ENCODE results near the gene CPXM1. TPM values are rescaled to one million over a fixed set of nuclear protein-coding genes. Genes with fewer than 3 reads are reported as not detected.

The CPXM1 gene
- total and polyA plus RNA-seq, 10 of the 15 experiments (the other 5 are each of a cell fraction or from before 2014, with no cell fraction given): 0.22 to 3.9 (median 0.63) TPM; not detected in 2

DNA sequence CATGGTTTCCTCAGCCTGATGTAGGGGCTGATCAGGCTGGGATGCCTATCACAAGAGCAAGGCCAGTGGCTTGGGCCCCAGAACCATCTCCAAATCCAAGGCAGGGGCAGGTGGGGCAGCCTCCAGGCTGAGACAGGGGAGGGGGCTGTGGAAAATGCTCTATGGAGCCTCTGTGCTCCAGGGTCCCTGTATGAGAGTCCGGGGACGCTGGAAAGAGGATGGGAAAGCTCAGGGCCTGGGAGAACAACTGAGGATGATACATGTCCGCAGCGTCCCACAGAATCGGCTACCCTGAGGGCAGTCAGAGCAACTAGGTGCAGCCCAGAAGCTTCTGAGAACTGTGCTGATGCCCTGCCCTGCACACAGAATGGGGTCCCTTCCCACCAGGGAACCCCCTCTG is 43.4 kb downstream of the CPXM1 start:
- H3K9ac ChIP-seq (ENCODE audit: control insufficient read depth, insufficient read depth, low read length): no peak overlapping the region
- ChIA-PET POLR2A (no interaction called here), RAD21 (ENCODE audit: unreplicated experiment) (interaction anchor here (1.1 kb wide), 1 partner anchor 95 kb away, joined by 3 read pairs; no protein-coding TSS in a partner anchor), SMC1A (ENCODE audit: uncharacterized antibody, unreplicated experiment) (no interaction called here), CTCF (no interaction called here)
- H3K4me3 ChIP-seq: no peak overlapping the region
- intact Hi-C loops (cut with micrococcal nuclease; ENCODE audit: unreplicated experiment): no loop called here
- H3K27ac ChIP-seq (ENCODE audit: control insufficient read depth, insufficient read depth): no peak overlapping the region
- BruUV-seq (replicated peaks): no TSS peak
- ATAC-seq: no peak
- no peaks in the 10 kb centered on the region for H3K9me3 ChIP-seq (replicated peaks; ENCODE audit: control insufficient read depth, insufficient read depth, low read length)
- H3K79me2 ChIP-seq (ENCODE audit: control insufficient read depth, insufficient read depth, low read length): no peaks in the 10 kb centered on the region
- 59% methylated on average over 5 of the region's 5 CpGs for WGBS (ENCODE audit: insufficient coverage, insufficient replicate concordance, low lambda C conversion rate, missing lambda C conversion rate)
- peaks cover 4 to 12% of the 10 kb centered on the region in 2 experiments for H3K27me3 ChIP-seq (replicated peaks in 1 of 2; ENCODE audit: control insufficient read depth in 2 of 2, insufficient read depth in 2 of 2, low read length in 1 of 2)
- no peaks in the 10 kb centered on the region for H3K36me3 ChIP-seq (ENCODE audit: control insufficient read depth in 2 of 2, insufficient read depth in 2 of 2, low read length in 1 of 2)
- peaks cover 6% of the 10 kb centered on the region for H3K4me1 ChIP-seq (ENCODE audit: control insufficient read depth, insufficient read depth, low read length)
- no peak for FAIRE-seq
- no peak overlapping the region for H2AFZ ChIP-seq (ENCODE audit: control insufficient read depth, low read depth, low read length)
- no peak overlapping the region for H3K4me2 ChIP-seq (ENCODE audit: control insufficient read depth, insufficient read depth)
- DNase-seq (ENCODE audit: low read depth, low spot score): no peak
- no peaks in the 10 kb centered on the region for H4K20me1 ChIP-seq (ENCODE audit: control insufficient read depth, insufficient read depth)
- in situ Hi-C loops (cut with MboI): no loop called here
- TF ChIP-seq, protein P1, sequence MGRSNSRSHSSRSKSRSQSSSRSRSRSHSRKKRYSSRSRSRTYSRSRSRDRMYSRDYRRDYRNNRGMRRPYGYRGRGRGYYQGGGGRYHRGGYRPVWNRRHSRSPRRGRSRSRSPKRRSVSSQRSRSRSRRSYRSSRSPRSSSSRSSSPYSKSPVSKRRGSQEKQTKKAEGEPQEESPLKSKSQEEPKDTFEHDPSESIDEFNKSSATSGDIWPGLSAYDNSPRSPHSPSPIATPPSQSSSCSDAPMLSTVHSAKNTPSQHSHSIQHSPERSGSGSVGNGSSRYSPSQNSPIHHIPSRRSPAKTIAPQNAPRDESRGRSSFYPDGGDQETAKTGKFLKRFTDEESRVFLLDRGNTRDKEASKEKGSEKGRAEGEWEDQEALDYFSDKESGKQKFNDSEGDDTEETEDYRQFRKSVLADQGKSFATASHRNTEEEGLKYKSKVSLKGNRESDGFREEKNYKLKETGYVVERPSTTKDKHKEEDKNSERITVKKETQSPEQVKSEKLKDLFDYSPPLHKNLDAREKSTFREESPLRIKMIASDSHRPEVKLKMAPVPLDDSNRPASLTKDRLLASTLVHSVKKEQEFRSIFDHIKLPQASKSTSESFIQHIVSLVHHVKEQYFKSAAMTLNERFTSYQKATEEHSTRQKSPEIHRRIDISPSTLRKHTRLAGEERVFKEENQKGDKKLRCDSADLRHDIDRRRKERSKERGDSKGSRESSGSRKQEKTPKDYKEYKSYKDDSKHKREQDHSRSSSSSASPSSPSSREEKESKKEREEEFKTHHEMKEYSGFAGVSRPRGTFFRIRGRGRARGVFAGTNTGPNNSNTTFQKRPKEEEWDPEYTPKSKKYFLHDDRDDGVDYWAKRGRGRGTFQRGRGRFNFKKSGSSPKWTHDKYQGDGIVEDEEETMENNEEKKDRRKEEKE (IDR thresholded peaks at IDR 0.05): no peak
- TF ChIP-seq EP300 (IDR thresholded peaks at IDR 0.05; ENCODE audit: borderline replicate concordance in 1 of 2, control insufficient read depth in 1 of 2, low read depth in 2 of 2, low read length in 2 of 2) (no peak), RAD21 (IDR thresholded peaks at IDR 0.05; ENCODE audit: insufficient read depth, low read depth, low read length) (no peak), KDM1A (IDR thresholded peaks at IDR 0.05; ENCODE audit: borderline replicate concordance) (no peak), SUZ12 (IDR thresholded peaks at IDR 0.05; ENCODE audit: unreplicated experiment) (no peak), SIN3A (IDR thresholded peaks at IDR 0.05; ENCODE audit: low read depth, low read length) (no peak), BCL11A (IDR thresholded peaks at IDR 0.05; ENCODE audit: low read depth, low read length) (no peak), YY1 (IDR thresholded peaks at IDR 0.05; ENCODE audit: low read depth, low read length) (no peak), RB1 (IDR thresholded peaks at IDR 0.05; ENCODE audit: borderline replicate concordance) (no peak), YBX1 (IDR thresholded peaks at IDR 0.05) (no peak), EZH2 (IDR thresholded peaks at IDR 0.05; ENCODE audit: borderline replicate concordance, control insufficient read depth, low read depth, low read length) (no peak)
- TF ChIP-seq, protein P2, sequence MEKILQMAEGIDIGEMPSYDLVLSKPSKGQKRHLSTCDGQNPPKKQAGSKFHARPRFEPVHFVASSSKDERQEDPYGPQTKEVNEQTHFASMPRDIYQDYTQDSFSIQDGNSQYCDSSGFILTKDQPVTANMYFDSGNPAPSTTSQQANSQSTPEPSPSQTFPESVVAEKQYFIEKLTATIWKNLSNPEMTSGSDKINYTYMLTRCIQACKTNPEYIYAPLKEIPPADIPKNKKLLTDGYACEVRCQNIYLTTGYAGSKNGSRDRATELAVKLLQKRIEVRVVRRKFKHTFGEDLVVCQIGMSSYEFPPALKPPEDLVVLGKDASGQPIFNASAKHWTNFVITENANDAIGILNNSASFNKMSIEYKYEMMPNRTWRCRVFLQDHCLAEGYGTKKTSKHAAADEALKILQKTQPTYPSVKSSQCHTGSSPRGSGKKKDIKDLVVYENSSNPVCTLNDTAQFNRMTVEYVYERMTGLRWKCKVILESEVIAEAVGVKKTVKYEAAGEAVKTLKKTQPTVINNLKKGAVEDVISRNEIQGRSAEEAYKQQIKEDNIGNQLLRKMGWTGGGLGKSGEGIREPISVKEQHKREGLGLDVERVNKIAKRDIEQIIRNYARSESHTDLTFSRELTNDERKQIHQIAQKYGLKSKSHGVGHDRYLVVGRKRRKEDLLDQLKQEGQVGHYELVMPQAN (conservative IDR thresholded peaks at IDR 0.05): no peak
- TF ChIP-seq, protein P3, sequence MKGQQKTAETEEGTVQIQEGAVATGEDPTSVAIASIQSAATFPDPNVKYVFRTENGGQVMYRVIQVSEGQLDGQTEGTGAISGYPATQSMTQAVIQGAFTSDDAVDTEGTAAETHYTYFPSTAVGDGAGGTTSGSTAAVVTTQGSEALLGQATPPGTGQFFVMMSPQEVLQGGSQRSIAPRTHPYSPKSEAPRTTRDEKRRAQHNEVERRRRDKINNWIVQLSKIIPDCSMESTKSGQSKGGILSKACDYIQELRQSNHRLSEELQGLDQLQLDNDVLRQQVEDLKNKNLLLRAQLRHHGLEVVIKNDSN (IDR thresholded peaks at IDR 0.05; ENCODE audit: borderline replicate concordance, extremely low read length, insufficient read depth, low read depth, low read length): no peak
